GM19467 (cell line): ENCODE measurements around the gene PHYH.
"Not testable (repeated sequence)": the region's sequence is repeated elsewhere in the genome, so short reads cannot be mapped to it uniquely, and the experiment has no call there.

Experiments
- ATAC-seq: cut with Tn5 transposase; IDR thresholded peaks from one replicate; pipeline ENCODE4 v1.9.1; 2021; ENCODE audit warnings: mild to moderate bottlenecking, moderate library complexity; ENCODE audit not compliant: unreplicated experiment

PHYH gene

GRCh38 chr10:13276146-13276545 lies 23.7 kb downstream of the PHYH start:
- not testable (repeated sequence) for ATAC-seq

- no peak for ATAC-seq
These were observed 27.7 kb downstream of the PHYH start for GRCh38 chr10:13272164-13272571.

- ATAC-seq, result peak; percentile 58
These were observed 28.2 kb downstream of the PHYH start for GRCh38 chr10:13271552-13272163.

GRCh38 chr10:13270877-13271551 lies 28.9 kb downstream of the PHYH start:
- ATAC-seq, result no peak

GRCh38 chr10:13268841-13269240 lies 31.0 kb downstream of the PHYH start:
- ATAC-seq, result no peak

GRCh38 chr10:13268310-13268709 lies 31.6 kb downstream of the PHYH start:
- no peak for ATAC-seq

GRCh38 chr10:13263591-13263990 lies 36.3 kb downstream of the PHYH start:
- no peak for ATAC-seq

- no peak for ATAC-seq
These were observed 37.4 kb downstream of the PHYH start for GRCh38 chr10:13262433-13262832.

- no peak for ATAC-seq
These were observed 42.2 kb downstream of the PHYH start for GRCh38 chr10:13257621-13258140.

- ATAC-seq, result no peak
These were observed 43.2 kb downstream of the PHYH start for GRCh38 chr10:13256627-13257026.

GRCh38 chr10:13253726-13254125 lies 46.1 kb downstream of the PHYH start:
- no peak for ATAC-seq

GRCh38 chr10:13247784-13248183 lies 52.1 kb downstream of the PHYH start:
- no peak for ATAC-seq

- no peak for ATAC-seq
These were observed 52.6 kb downstream of the PHYH start for GRCh38 chr10:13247246-13247645.

GRCh38 chr10:13242260-13242659 lies 57.6 kb downstream of the PHYH start:
- ATAC-seq, result not testable (repeated sequence)

- no peak for ATAC-seq
These were observed 58.3 kb downstream of the PHYH start for GRCh38 chr10:13241613-13242012.

- no peak for ATAC-seq
These were observed 59.9 kb downstream of the PHYH start for GRCh38 chr10:13239923-13240322.

GRCh38 chr10:13238271-13239077 lies 61.4 kb downstream of the PHYH start:
- ATAC-seq, result no peak

GRCh38 chr10:13236638-13237037 lies 63.2 kb downstream of the PHYH start:
- no peak for ATAC-seq

GRCh38 chr10:13234736-13235135 lies 65.1 kb downstream of the PHYH start:
- not testable (repeated sequence) for ATAC-seq

- no peak for ATAC-seq
These were observed 65.7 kb downstream of the PHYH start, which contains the start of gene UCMA for GRCh38 chr10:13234172-13234571. UCMA (minus strand) TSS chr10:13234374; CDS start chr10:13234258, 116 bp downstream.

- ATAC-seq, result no peak
These were observed 66.5 kb downstream of the PHYH start for GRCh38 chr10:13233358-13233757.

GRCh38 chr10:13231808-13232207 lies 68.1 kb downstream of the PHYH start:
- no peak for ATAC-seq
